GM04504 (cell line): Measurements from ENCODE around the gene FOXD4L4.
"Not testable (repeated sequence)": the region's sequence is repeated elsewhere in the genome, so short reads cannot be mapped to it uniquely, and the experiment has no call there.

Source experiments
- DNase-seq: peaks from one replicate; pipeline ENCODE4 v3.0.0-alpha.2; 2012; ENCODE audit warnings: low read depth

The FOXD4L4 gene

DNA sequence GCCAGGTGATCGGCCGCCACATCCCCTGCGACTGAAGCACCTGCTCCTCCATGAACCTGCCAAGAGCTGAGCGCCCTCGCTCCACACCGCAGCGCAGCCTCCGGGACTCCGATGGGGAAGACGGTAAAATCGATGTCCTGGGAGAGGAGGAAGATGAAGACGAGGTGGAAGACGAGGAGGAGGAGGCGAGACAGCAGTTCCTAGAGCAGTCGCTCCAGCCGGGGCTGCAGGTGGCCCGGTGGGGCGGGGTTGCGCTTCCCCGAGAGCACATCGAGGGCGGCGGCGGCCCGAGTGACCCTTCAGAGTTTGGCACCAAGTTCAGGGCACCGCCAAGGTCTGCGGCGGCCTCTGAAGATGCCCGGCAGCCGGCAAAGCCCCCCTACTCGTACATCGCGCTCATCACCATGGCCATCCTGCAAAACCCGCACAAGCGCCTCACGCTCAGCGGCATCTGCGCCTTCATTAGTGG is at the start of gene FOXD4L4:
FOXD4L4 (plus strand) TSS at position 51 of the 469 bp plus-strand sequence; CDS start at position 51, 0 bp downstream.
- not testable (repeated sequence) for DNase-seq

- DNase-seq = not testable (repeated sequence)
These were observed 33.4 kb upstream of the FOXD4L4 start for GRCh38 chr9:65703550-65703949.

- DNase-seq = not testable (repeated sequence)
These were observed 22.5 kb upstream of the FOXD4L4 start for GRCh38 chr9:65714445-65714844.

- DNase-seq = not testable (repeated sequence)
These were observed 1.2 kb downstream of the FOXD4L4 start for GRCh38 chr9:65738133-65738532.
